Stimulated activated CD8-positive, alpha-beta memory T cell treated with anti-CD3 and anti-CD28 coated beads, Interleukin-15, amount 100 ng/mL, for 24 hours (primary cell): ENCODE measurements around the gene ENOX2.
"Not testable (repeated sequence)": the region's sequence is repeated elsewhere in the genome, so short reads cannot be mapped to it uniquely, and the experiment has no call there.

ENCODE experiments used
- DNase-seq: peaks from one replicate; pipeline ENCODE4 v3.0.0-alpha.2; 2020; ENCODE audit warnings: low read depth

Gene ENOX2

GRCh38 chrX:130746709-130747342 is 156.2 kb downstream of the ENOX2 start:
- DNase-seq: no peak

GRCh38 chrX:130746077-130746476 is 156.9 kb downstream of the ENOX2 start:
- no peak for DNase-seq

GRCh38 chrX:130741584-130741983 is 161.4 kb downstream of the ENOX2 start:
- DNase-seq: no peak

- DNase-seq: no peak
Measured at GRCh38 chrX:130741151-130741550, 161.9 kb downstream of the ENOX2 start.

GRCh38 chrX:130738638-130739195 is 164.3 kb downstream of the ENOX2 start:
- DNase-seq: no peak

GRCh38 chrX:130734713-130735112 is 168.3 kb downstream of the ENOX2 start:
- DNase-seq: no peak

- no peak for DNase-seq
Measured at GRCh38 chrX:130728208-130728607, 174.8 kb downstream of the ENOX2 start.

GRCh38 chrX:130726661-130727060 is 176.3 kb downstream of the ENOX2 start:
- DNase-seq: no peak

GRCh38 chrX:130725519-130725918 is 177.5 kb downstream of the ENOX2 start:
- no peak for DNase-seq

GRCh38 chrX:130719413-130719812 is 183.6 kb downstream of the ENOX2 start:
- DNase-seq: no peak

GRCh38 chrX:130718137-130718536 is 184.9 kb downstream of the ENOX2 start:
- DNase-seq: no peak

- DNase-seq: no peak
Measured at GRCh38 chrX:130716781-130717413, 186.1 kb downstream of the ENOX2 start.

- no peak for DNase-seq
Measured at GRCh38 chrX:130716346-130716745, 186.7 kb downstream of the ENOX2 start.

GRCh38 chrX:130715299-130715698 is 187.7 kb downstream of the ENOX2 start:
- DNase-seq: no peak

- no peak for DNase-seq
Measured at GRCh38 chrX:130714665-130715064, 188.3 kb downstream of the ENOX2 start.

GRCh38 chrX:130714135-130714534 is 188.9 kb downstream of the ENOX2 start:
- DNase-seq: no peak

- DNase-seq: not testable (repeated sequence)
Measured at GRCh38 chrX:130709178-130709577, 193.8 kb downstream of the ENOX2 start.

GRCh38 chrX:130705591-130705990 is 197.4 kb downstream of the ENOX2 start:
- no peak for DNase-seq

- DNase-seq: no peak
Measured at GRCh38 chrX:130704053-130705038, 198.7 kb downstream of the ENOX2 start.

GRCh38 chrX:130702867-130703707 is 199.9 kb downstream of the ENOX2 start:
- DNase-seq: no peak

GRCh38 chrX:130700629-130701028 is 202.4 kb downstream of the ENOX2 start:
- no peak for DNase-seq

GRCh38 chrX:130699618-130700017 is 203.4 kb downstream of the ENOX2 start:
- no peak for DNase-seq
